MCF 10A (cell line): ENCODE measurements around the gene EHD4. TPM values are rescaled to one million over a fixed set of nuclear protein-coding genes. Genes with fewer than 3 reads are reported as not detected.

ENCODE experiments used
- BruUV-seq: library from RNA; stranded (reverse); fragments of 400-500 nt; replicated peaks from 2 replicates; lab custom pipeline; 2021; lab: Mats Ljungman, UMichigan
- CTCF ChIA-PET: fragments of 300-600 bp; sonication (Branson Sonifier 250); formaldehyde crosslinking; extraction: SDS; loops from one replicate; lab custom pipeline; 2021; ENCODE audit warnings: antibody characterized with exemption, inconsistent platforms; lab: Yijun Ruan, JAX
- POLR2A ChIA-PET: fragments of 300-600, 350-650 bp; sonication (Branson Sonifier 250); formaldehyde crosslinking; extraction: SDS; loops from one replicate; lab custom pipeline; 2020; ENCODE audit warnings: antibody characterized with exemption, inconsistent platforms; lab: Yijun Ruan, JAX
- DNase-seq: peaks from one replicate; pipeline ENCODE4 v3.0.0-alpha.2; 2018; ENCODE audit not compliant: unreplicated experiment
- H3K27ac Mint-ChIP-seq: one replicate; pipeline ENCODE4 v1.8.0; 2022; ENCODE audit warnings: mild to moderate bottlenecking, low read depth, mixed read lengths; ENCODE audit not compliant: unreplicated experiment
- H3K27me3 Mint-ChIP-seq: one replicate; pipeline ENCODE4 v1.8.0; 2022; ENCODE audit warnings: mixed read lengths; ENCODE audit not compliant: insufficient read depth, unreplicated experiment
- H3K36me3 Mint-ChIP-seq: one replicate; pipeline ENCODE4 v1.8.0; 2022; ENCODE audit warnings: mild to moderate bottlenecking, moderate library complexity, mixed read lengths; ENCODE audit not compliant: insufficient read depth, unreplicated experiment
- H3K4me1 Mint-ChIP-seq: one replicate; pipeline ENCODE4 v1.8.0; 2022; ENCODE audit warnings: mixed read lengths; ENCODE audit not compliant: insufficient read depth, unreplicated experiment
- H3K4me3 Mint-ChIP-seq: one replicate; pipeline ENCODE4 v1.8.0; 2022; ENCODE audit warnings: mild to moderate bottlenecking, moderate library complexity, mixed read lengths; ENCODE audit not compliant: unreplicated experiment
- H3K9me3 Mint-ChIP-seq: one replicate; pipeline ENCODE4 v1.8.0; 2022; ENCODE audit warnings: mixed read lengths; ENCODE audit not compliant: unreplicated experiment
- CTCF ChIP-seq: fragments of 200-600 bp; IDR thresholded peaks from one replicate; pipeline ENCODE4 v1.8.0; 2022; ENCODE audit warnings: antibody characterized with exemption, mild to moderate bottlenecking; ENCODE audit not compliant: unreplicated experiment
- intact Hi-C: fragments of 100-400 bp; cut with micrococcal nuclease; formaldehyde crosslinking; loops from 2 replicates; pipeline ENCODE4 v1.14.1; 2022
- total RNA-seq: library from RNA; stranded (reverse); gene quantifications from 2 replicates; pipeline ENCODE4 v1.2.3, GENCODE V29; 2022

Gene EHD4
- total RNA-seq, 1 experiment from 2014 or later, result 27.1 TPM

GRCh38 chr15:41961595-41962202 is 10.7 kb downstream of the EHD4 start:
- H3K27me3 Mint-ChIP-seq, result no peaks in the 10 kb centered on the region

GRCh38 chr15:41961001-41961518 is 11.3 kb downstream of the EHD4 start:
- H3K27ac Mint-ChIP-seq, result peak overlapping the region; percentile 7
- ChIA-PET POLR2A (interaction anchor here (0.6 to 3.1 kb wide), 3 partner anchors 10 to 149 kb away, joined by 3 to 24 read pairs (median 4); partner anchors contain the start of gene EHD4), CTCF (interaction anchor here (0.6 to 1.1 kb wide), 3 partner anchors 12 to 187 kb away, joined by 3 read pairs; partner anchors contain the start of genes EHD4 and MAPKBP1)
- peaks cover 6% of the 10 kb centered on the region for H3K9me3 Mint-ChIP-seq
- no TSS peak for BruUV-seq
- no peak for TF ChIP-seq CTCF
- H3K4me1 Mint-ChIP-seq, result peaks cover 14% of the 10 kb centered on the region
- peaks cover 5% of the 10 kb centered on the region for H3K36me3 Mint-ChIP-seq
- H3K4me3 Mint-ChIP-seq, result no peak overlapping the region
- no peak for DNase-seq
- H3K27me3 Mint-ChIP-seq, result no peaks in the 10 kb centered on the region
- intact Hi-C loops, result no loop called here

More at GRCh38 chr15:41961595-41962202, 10.7 kb downstream of the EHD4 start:
- no TSS peak for BruUV-seq
- Mint-ChIP-seq H3K4me1 (peaks cover 16% of the 10 kb centered on the region), H3K27ac (peak overlapping the region; percentile 7), H3K9me3 (peaks cover 6% of the 10 kb centered on the region), H3K4me3 (no peak overlapping the region), H3K36me3 (peaks cover 5% of the 10 kb centered on the region)
- intact Hi-C loops, result no loop called here
- DNase-seq, result no peak
- ChIA-PET POLR2A (interaction anchor here (0.6 to 3.1 kb wide), 5 partner anchors 9 to 608 kb away, joined by 3 to 24 read pairs (median 4); partner anchors contain the start of genes EHD4 and MAPKBP1), CTCF (interaction anchor here (1.0 to 1.1 kb wide), 2 partner anchors 11 to 188 kb away, joined by 3 read pairs; partner anchors contain the start of genes EHD4 and MAPKBP1)
- no peak for TF ChIP-seq CTCF

GRCh38 chr15:41958002-41958420 is 14.3 kb downstream of the EHD4 start:
- Mint-ChIP-seq H3K36me3 (peaks cover 9% of the 10 kb centered on the region), H3K27me3 (no peaks in the 10 kb centered on the region), H3K27ac (no peak overlapping the region), H3K4me1 (peaks cover 10% of the 10 kb centered on the region), H3K4me3 (no peak overlapping the region), H3K9me3 (peaks cover 6% of the 10 kb centered on the region)
- CTCF ChIA-PET, result interaction anchor here (0.5 kb wide), 1 partner anchor 124 kb away, joined by 3 read pairs; no protein-coding TSS in a partner anchor
- intact Hi-C loops, result no loop called here
- no peak for TF ChIP-seq CTCF
- BruUV-seq, result no TSS peak
- POLR2A ChIA-PET, result interaction anchor here (0.7 kb wide), 1 partner anchor 12 kb away, joined by 3 read pairs; no protein-coding TSS in a partner anchor
- DNase-seq, result no peak
